Left renal cortex interstitium (tissue), 4 donors: ENCODE results near the gene FOXP2. TPM values are rescaled to one million over a fixed set of nuclear protein-coding genes. Genes with fewer than 3 reads are reported as not detected.
"Not testable (repeated sequence)": the region's sequence is repeated elsewhere in the genome, so short reads cannot be mapped to it uniquely, and the experiment has no call there.

Source experiments
- DNase-seq, 4 donors: peaks; one replicate each; pipeline ENCODE4 v3.0.0-alpha.2; 2013; ENCODE audit warnings: low read depth in 4 of 4, low spot score in 2 of 4, missing footprints in 1 of 4
- polyA plus RNA-seq, 4 donors: library from polyadenylated mRNA; unstranded; fragments of 120-200 nt; gene quantifications; one replicate each; pipeline ENCODE4 v1.2.1, GENCODE V29; 2013; ENCODE audit not compliant: insufficient read length in 4 of 4

The FOXP2 gene
- polyA plus RNA-seq, 4 donors, result 9.8 to 14.9 (median 12.6) TPM

- DNase-seq, result no peak
Observed at GRCh38 chr7:114569220-114569619, 154.6 kb downstream of the FOXP2 start.

- DNase-seq, result no peak
Observed at GRCh38 chr7:114574384-114574783, 159.8 kb downstream of the FOXP2 start.

DNA sequence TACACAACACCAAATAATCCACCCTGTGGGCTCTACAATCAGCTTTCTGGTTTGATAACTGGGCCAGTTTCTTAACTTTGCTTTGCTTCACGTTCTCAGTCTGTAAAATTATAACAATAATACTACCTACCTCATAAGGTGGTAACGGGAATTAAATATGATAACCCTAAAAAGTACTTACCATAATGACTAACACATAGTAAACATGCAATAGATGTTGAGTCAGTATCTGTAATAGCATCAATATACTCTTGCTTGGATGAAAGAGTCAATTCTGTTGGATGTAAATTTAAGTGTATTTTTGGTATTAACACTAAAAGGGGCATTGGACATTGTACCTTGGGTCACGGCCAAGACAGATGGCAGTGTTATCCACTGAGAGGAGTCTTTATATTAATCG, 160.5 kb downstream of the FOXP2 start:
- no peak for DNase-seq

DNA sequence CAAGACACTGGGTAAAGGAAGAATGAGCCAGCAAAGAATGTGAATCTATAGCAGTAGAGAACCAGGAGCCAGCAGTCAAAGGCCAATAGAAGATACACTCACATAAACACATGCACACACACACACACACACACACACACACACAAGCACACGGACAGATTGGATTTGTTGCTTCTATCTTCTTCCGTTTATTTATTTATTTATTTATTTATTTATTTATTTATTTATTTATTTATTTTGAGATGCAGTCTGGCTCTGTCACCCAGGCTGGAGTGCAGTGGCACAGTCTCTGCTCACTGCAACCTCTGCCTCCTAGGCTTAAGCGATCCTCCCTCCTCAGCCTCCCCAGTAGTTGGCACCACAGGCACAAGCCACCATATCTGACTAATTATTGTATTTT, 166.3 kb downstream of the FOXP2 start:
- DNase-seq, result not testable (repeated sequence)

DNA sequence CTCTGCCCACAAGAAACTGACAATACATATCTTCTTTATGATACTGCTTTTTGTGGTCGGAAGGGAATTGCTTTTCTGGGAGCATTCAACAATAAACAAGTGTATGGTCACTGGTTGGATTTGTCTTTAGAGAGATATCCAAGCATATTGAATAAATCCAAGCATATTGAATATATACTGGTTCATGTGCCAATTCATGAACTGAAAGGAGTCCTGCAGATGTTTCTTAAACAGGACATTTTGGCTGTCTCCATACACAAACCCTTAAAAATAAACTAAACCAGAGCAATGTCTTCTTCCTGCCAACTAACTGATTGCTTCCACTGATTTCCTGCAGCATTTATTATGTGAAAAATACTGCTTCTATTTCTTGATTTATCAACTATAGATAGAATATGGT, 173.9 kb downstream of the FOXP2 start:
- no peak for DNase-seq

DNA sequence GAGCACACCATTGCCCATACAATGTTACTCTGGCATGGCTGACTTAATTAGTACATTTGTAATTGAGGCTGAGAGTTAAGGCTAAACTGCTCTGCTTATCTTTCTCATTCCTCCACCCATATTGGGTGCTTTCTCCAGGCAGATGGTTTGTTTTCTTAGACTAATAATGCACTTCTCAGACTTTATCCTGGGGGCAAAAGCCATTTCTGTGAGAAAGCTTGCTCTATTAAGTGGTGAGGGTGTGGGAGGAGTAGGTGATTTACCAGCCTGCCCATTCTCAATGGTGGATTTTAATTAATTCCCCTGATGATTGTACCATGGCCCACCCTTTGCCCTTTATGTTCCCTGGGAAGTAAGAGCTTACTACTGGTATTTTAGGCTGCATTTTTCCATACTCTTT, 174.8 kb downstream of the FOXP2 start:
- no peak for DNase-seq

- no peak for DNase-seq
Observed at GRCh38 chr7:114590298-114590697, 175.7 kb downstream of the FOXP2 start.

- no peak for DNase-seq
Observed at GRCh38 chr7:114598946-114599345, 184.3 kb downstream of the FOXP2 start.

DNA sequence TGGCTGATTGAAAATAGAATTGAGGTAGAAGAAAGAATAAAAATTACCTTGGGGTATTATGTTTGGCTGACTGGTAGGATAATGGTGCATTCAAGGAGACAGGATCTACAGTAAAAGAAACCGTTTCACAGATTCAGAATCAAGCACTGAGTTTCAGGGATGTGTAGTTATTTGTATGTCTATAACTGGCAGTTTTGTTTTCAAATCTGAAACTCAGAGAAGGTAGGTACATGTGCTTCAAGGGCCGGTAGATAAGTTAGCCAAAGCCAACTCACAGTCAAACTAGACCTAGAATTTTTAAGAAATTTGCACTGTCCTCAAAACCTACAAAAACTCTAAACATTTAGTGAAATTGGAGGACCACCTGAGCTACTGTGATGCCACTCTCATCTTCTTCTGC, 191.5 kb downstream of the FOXP2 start:
- DNase-seq, result no peak

DNA sequence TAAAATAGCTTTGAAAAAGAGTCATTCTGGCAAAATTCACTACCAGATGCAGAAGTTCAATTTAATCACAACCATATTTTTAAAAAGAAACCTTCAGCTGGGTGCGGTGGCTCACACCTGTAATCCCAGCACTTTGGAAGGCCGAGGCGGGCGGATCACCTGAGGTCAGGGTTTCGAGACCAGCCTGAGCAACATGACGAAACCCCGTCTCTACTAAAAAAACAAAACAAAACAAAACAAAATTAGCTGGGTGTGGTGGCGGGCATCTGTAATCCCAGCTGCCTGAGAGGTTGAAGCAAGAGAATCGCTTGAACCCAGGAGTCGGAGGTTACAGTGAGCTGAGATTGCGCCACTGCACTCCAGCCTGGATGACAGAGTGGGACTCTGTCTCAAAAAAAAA, 194.2 kb downstream of the FOXP2 start:
- not testable (repeated sequence) for DNase-seq

DNA sequence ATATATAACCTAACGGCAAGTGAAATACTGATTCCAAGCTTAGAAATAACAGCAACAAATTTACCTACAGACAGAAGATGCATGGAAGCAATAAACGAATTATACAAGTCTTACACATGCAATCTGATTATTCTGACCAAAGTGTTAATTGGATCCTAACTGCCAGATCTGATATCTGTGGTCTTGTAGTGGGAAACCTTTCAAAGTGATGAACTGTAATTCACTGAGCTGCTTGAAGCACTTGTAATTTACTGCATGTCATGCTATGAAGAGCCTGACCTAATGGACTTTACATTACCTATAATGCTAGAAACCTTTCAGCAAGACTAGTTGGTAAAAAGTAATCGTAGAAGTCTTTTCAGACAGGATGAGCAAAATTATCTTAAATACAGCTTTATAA, 205.6 kb downstream of the FOXP2 start:
- no peak for DNase-seq

DNA sequence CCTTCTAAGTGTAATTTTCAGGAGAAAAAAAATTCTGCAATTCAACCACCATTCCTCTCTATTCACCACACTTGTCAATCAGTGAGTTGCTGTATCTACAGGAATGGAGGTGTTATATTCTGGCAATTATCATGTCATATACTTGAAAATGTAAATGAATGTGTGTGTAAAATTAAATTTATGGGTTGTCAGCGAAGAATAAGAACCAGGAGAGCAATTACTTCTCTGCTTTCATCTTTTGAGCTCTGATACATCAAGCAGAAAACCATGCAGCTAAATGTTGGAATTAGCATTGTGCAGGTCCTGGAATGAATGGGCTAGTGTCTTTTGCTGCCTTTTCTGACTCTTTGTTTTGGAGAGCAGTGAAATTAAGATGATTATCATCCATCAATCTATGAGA, 207.6 kb downstream of the FOXP2 start:
- DNase-seq, result no peak

- no peak for DNase-seq
Observed at GRCh38 chr7:114623146-114623545, 208.5 kb downstream of the FOXP2 start.

DNA sequence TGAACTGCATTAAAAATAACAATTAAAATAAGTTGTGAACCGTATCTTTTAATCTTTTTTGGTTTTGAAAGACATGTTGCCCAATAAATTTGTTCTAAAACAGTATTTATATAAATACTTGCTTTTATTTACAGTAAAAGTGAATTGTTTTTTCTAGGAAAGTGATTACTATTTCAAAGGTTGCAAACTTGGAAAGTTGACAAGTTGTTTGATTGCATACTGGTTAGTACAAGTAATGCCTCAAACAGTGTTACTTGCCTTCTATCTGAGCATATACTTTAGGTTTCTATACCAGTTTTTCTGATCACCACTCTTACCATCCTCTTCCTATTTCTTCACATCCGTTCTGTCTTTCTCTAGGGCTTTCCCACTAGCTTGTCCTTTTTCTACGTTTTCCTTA, 212.6 kb downstream of the FOXP2 start:
- DNase-seq, result no peak

DNA sequence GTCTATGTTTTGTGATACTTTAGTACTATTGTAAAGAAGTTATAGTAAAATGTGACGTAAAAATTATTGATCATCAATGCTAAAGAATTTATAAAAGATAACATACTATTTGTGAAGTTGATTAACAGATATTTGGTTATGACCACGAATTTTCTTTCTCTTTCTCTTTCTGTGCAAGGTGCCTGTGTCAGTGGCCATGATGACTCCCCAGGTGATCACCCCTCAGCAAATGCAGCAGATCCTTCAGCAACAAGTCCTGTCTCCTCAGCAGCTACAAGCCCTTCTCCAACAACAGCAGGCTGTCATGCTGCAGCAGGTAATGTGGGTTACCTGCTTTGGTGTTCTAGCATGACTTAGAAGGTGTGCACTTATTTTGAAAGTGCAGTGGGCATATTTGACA, 213.7 kb downstream of the FOXP2 start:
- no peak for DNase-seq

DNA sequence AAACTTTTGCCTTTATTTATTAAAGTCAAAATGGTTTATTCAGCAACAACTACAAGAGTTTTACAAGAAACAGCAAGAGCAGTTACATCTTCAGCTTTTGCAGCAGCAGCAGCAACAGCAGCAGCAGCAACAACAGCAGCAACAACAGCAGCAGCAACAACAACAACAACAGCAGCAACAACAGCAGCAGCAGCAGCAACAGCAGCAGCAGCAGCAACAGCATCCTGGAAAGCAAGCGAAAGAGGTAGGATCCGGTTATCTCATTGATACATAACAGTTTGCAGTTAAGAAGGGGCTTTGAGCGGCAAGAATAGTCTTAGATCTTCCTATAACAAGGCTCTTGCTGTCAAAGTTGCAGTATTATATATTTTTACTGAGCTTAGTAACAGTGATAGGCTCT, 215.1 kb downstream of the FOXP2 start:
- no peak for DNase-seq

GRCh38 chr7:114630201-114630990, 215.8 kb downstream of the FOXP2 start:
- DNase-seq, result no peak

- no peak for DNase-seq
Observed at GRCh38 chr7:114631249-114631822, 216.7 kb downstream of the FOXP2 start.

DNA sequence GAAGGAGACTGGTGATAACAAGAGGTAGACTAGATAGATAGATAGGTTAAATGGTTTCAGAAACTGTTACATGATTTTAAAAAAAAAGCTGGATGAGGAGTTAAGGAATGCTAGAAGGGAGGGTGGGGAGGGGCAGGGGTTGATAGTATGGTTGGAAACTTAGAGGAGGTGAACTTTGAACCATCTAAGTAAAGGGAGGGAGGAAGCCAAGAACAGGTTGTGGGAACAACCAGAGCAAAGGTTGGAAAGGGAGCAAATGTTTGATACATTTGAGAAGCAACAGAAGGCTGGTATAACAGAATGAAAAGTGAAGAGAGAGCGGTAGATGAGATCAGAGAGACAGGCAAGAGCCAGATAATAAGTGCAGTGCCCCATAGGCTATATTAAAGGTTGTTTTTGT, 224.8 kb downstream of the FOXP2 start:
- DNase-seq, result no peak

- DNase-seq, result no peak
Observed at GRCh38 chr7:114644455-114644854, 229.8 kb downstream of the FOXP2 start.

GRCh38 chr7:114645451-114645850, 230.8 kb downstream of the FOXP2 start:
- DNase-seq, result no peak

- no peak for DNase-seq
Observed at GRCh38 chr7:114647518-114647917, 232.9 kb downstream of the FOXP2 start.

GRCh38 chr7:114648117-114648516, 233.5 kb downstream of the FOXP2 start:
- no peak for DNase-seq
